GM12878 (cell line): Measurements from ENCODE around the gene SLC25A51. TPM values are rescaled to one million over a fixed set of nuclear protein-coding genes. Genes with fewer than 3 reads are reported as not detected.

Experiments used
- ATAC-seq: fragments of 200-7000 bp; cut with Tn5 transposase; 3 replicates; pipeline ENCODE4 v1.9.1; 2020; ENCODE audit warnings: mild to moderate bottlenecking, moderate library complexity
- BruUV-seq: library from RNA; stranded (reverse); fragments of 400-500 nt; replicated peaks from 2 replicates; lab custom pipeline; 2021; lab: Mats Ljungman, UMichigan
- CTCF ChIA-PET: fragments of 300-600 bp; sonication (Branson Sonifier 250); formaldehyde crosslinking; extraction: SDS; loops from one replicate; lab custom pipeline; 2021; ENCODE audit warnings: inconsistent platforms; lab: Yijun Ruan, JAX
- POLR2A ChIA-PET: fragments of 350-600 bp; formaldehyde crosslinking; extraction: SDS; loops from one replicate; lab custom pipeline; 2021; ENCODE audit warnings: inconsistent platforms; lab: Charles Lee
- RAD21 ChIA-PET: fragments of 300-600 bp; sonication (Branson Sonifier 250); formaldehyde crosslinking; loops from one replicate; lab custom pipeline; 2023; ENCODE audit warnings: antibody characterized with exemption; ENCODE audit not compliant: unreplicated experiment; lab: Charles Lee
- SMC1A ChIA-PET: fragments of 300-600 bp; sonication (Branson Sonifier 250); formaldehyde crosslinking; loops from one replicate; lab custom pipeline; 2023; ENCODE audit not compliant: unreplicated experiment, uncharacterized antibody; lab: Charles Lee
- DNase-seq: peaks from one replicate; pipeline ENCODE4 v3.0.0-alpha.2; 2011; ENCODE audit warnings: low read depth, low spot score
- FAIRE-seq: peaks from 3 replicates; lab custom pipeline; 2011; peaks lifted over from hg19 to GRCh38; lab: Jason Lieb, UNC
- H2AFZ ChIP-seq: 2 replicates; pipeline ENCODE4 v1.6.0; 2011; ENCODE audit warnings: low read depth, low read length, control low read depth; ENCODE audit not compliant: control insufficient read depth
- H3K27ac ChIP-seq: 2 replicates; pipeline ENCODE4 v1.5.1; 2011; ENCODE audit warnings: control low read depth; ENCODE audit not compliant: control insufficient read depth, insufficient read depth
- H3K27me3 ChIP-seq, 2 experiments: replicated peaks in 1 of 2; 2 replicates each; pipeline versions ENCODE4 v1.6.0 to v1.6.1; 2011; ENCODE audit warnings: low read length in 1 of 2; ENCODE audit not compliant: control insufficient read depth in 2 of 2, insufficient read depth in 2 of 2
- H3K36me3 ChIP-seq, 2 experiments: 2 replicates each; pipeline ENCODE4 v1.5.1; 2011; ENCODE audit warnings: low read length in 1 of 2; ENCODE audit not compliant: control insufficient read depth in 2 of 2, insufficient read depth in 2 of 2
- H3K4me1 ChIP-seq: 2 replicates; pipeline ENCODE4 v1.6.1; 2011; ENCODE audit warnings: mild to moderate bottlenecking, low read length, moderate library complexity, mixed read lengths; ENCODE audit not compliant: control insufficient read depth, insufficient read depth
- H3K4me2 ChIP-seq: 2 replicates; pipeline ENCODE4 v1.6.0; 2011; ENCODE audit warnings: control low read depth; ENCODE audit not compliant: control insufficient read depth, insufficient read depth
- H3K4me3 ChIP-seq: fragments of 200-600 bp; sonication (generic); 2 replicates; pipeline ENCODE4 v1.5.1; 2016
- H3K79me2 ChIP-seq: 2 replicates; pipeline ENCODE4 v1.6.0; 2011; ENCODE audit warnings: low read length; ENCODE audit not compliant: control insufficient read depth, insufficient read depth
- H3K9ac ChIP-seq: 2 replicates; pipeline ENCODE4 v1.8.0; 2011; ENCODE audit warnings: low read length, control low read depth, mixed read lengths; ENCODE audit not compliant: control insufficient read depth, insufficient read depth
- H3K9me3 ChIP-seq: replicated peaks from 3 replicates; pipeline ENCODE4 v1.5.1; 2011; ENCODE audit warnings: mild to moderate bottlenecking, low read length; ENCODE audit not compliant: control insufficient read depth, insufficient read depth
- H4K20me1 ChIP-seq: 2 replicates; pipeline ENCODE4 v1.6.0; 2011; ENCODE audit not compliant: control insufficient read depth, insufficient read depth
- CREM ChIP-seq: IDR thresholded peaks from 2 replicates; pipeline ENCODE4 v1.6.1; 2014; ENCODE audit warnings: antibody characterized with exemption, low read depth
- GABPA ChIP-seq: IDR thresholded peaks from 2 replicates; pipeline ENCODE4 v1.6.1; 2014; ENCODE audit warnings: antibody characterized with exemption, low read depth, mild to moderate bottlenecking, inconsistent platforms
- HDGF ChIP-seq: fragments of 450-650 bp; IDR thresholded peaks from 2 replicates; pipeline ENCODE4 v1.6.1; 2016; ENCODE audit warnings: antibody characterized with exemption
- IRF4 ChIP-seq: IDR thresholded peaks from 2 replicates; pipeline ENCODE4 v1.6.1; 2011; ENCODE audit warnings: low read depth, low read length
- KLF5 ChIP-seq: fragments of 450-650 bp; IDR thresholded peaks from 2 replicates; pipeline ENCODE4 v1.6.1; 2014; ENCODE audit warnings: mild to moderate bottlenecking; ENCODE audit not compliant: partially characterized antibody
- NR2F1 ChIP-seq: fragments of 450-650 bp; conservative IDR thresholded peaks from 2 replicates; pipeline ENCODE4 v1.6.1; 2017; ENCODE audit warnings: mild to moderate bottlenecking
- RBBP5 ChIP-seq: fragments of 200-600 bp; sonication (generic); conservative IDR thresholded peaks from 2 replicates; pipeline ENCODE4 v1.6.1; 2016
- RUNX3 ChIP-seq: IDR thresholded peaks from 2 replicates; pipeline ENCODE4 v1.6.1; 2012; ENCODE audit warnings: low read length, inconsistent platforms
- SIN3A ChIP-seq: IDR thresholded peaks from 2 replicates; pipeline ENCODE4 v1.6.1; 2012; ENCODE audit warnings: low read depth, low read length, improper control_type of control experiment
- SIX5 ChIP-seq: IDR thresholded peaks from 2 replicates; pipeline ENCODE4 v1.6.1; 2011; ENCODE audit warnings: mild to moderate bottlenecking, low read depth, low read length, moderate library complexity; ENCODE audit not compliant: severe bottlenecking
- TAF1 ChIP-seq: IDR thresholded peaks from 2 replicates; pipeline ENCODE4 v1.6.1; 2011; ENCODE audit warnings: mild to moderate bottlenecking, low read depth, low read length, borderline replicate concordance
- WGBS: methylation state at CpG from one replicate; pipeline ENCODE4 v1.1.6; 2016; ENCODE audit warnings: low lambda C conversion rate; ENCODE audit not compliant: insufficient replicate concordance, insufficient coverage; ENCODE audit errors: missing lambda C conversion rate; 5-methylcytosine and 5-hydroxymethylcytosine counted together
- in situ Hi-C: fragments of 300-500 bp; cut with MboI; formaldehyde crosslinking; loops from 9 replicates; pipeline ENCODE4 v1.14.3; 2018; ENCODE audit warnings: mixed read lengths
- intact Hi-C: fragments of 100-400 bp; cut with micrococcal nuclease; formaldehyde crosslinking; loops from one replicate; pipeline ENCODE4 v1.14.2; 2022; ENCODE audit not compliant: unreplicated experiment
- polyA plus RNA-seq, 11 experiments: library from polyadenylated mRNA; depleted of rRNA in 4 of 11; unstranded in 6 of 11; stranded (reverse) in 5 of 11; fragments of >200 nt; fragmentation: Nextera tagmentation in 4 of 11; fragmentation: Illumina TruSeq in 1 of 11; extraction: Ambion mirVana in 4 of 11; extraction: Trizol in 1 of 11; gene quantifications; 1 replicate in 1 of 11; 2 replicates in 10 of 11; pipeline versions ENCODE4 v1.2.1 to v1.2.3, GENCODE V29; 2011 to 2016; ENCODE audit warnings: inconsistent platforms in 2 of 11, missing spikeins in 2 of 11, low read depth in 1 of 11
- total RNA-seq, 4 experiments: library from RNA; depleted of rRNA in 3 of 4; stranded (reverse); fragments of >200 nt in 3 of 4; fragmentation: Illumina TruSeq in 1 of 4; extraction: Trizol in 1 of 4; gene quantifications; 2 replicates each; pipeline versions ENCODE4 v1.2.1 to v1.2.3, GENCODE V29; 2013 to 2021
- TF ChIP-seq, protein P1 (sequence below): fragments of 450-650 bp; formaldehyde crosslinking; IDR thresholded peaks from 2 replicates; pipeline ENCODE4 v1.5.0; 2022; ENCODE audit warnings: mild to moderate bottlenecking, missing genetic modification characterization
- TF ChIP-seq, protein P2 (sequence below): IDR thresholded peaks from 2 replicates; pipeline ENCODE4 v1.6.1; 2011; ENCODE audit warnings: borderline replicate concordance, low read depth, mild to moderate bottlenecking, moderate library complexity, mixed read lengths, low read length; ENCODE audit not compliant: insufficient read depth; ENCODE audit errors: extremely low read length

SLC25A51 gene
- total and polyA plus RNA-seq, 10 of the 15 experiments (the other 5 are each of a cell fraction or from before 2014, with no cell fraction given): 3.8 to 29.3 (median 13.2) TPM

DNA sequence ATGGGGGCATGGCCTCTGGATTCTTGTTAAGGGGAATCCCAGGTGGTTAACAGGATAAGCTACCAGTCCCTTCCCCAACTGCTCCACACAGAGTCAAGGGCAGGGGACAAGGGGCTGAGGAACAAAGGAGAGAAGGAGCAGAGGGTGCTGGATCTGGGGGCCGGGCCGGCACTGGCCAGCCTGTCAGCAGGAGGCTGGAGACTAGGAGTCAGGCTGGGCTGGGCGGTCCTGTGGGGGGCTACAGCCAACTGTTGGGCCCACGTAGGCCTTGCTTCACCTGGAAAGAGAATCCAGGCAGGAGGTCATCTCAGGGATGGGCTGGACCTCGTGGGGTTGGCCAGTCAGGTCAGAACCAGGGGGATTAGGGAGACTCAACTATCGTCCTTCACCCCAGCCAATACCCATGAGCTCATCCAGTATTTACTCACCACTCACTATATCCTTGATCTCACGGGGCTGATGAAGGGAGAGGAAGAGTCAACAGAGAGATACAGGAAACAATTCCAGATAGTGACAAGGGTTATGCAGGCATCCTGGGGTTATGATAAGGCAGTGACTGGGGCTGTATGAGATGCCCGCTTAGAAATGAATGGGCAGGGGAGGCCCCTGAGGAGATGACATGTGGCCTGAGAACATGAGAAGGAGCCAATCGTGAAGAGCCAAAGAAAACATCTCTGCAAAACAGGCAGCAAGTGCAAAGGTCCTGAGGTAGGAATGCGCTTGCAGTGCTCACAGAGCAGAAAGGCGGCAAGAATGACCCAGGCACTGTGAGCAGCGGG lies 47.9 kb upstream of the SLC25A51 start (continued):
- no peak for TF ChIP-seq CREM
- TF ChIP-seq SIN3A: no peak
- no peak for TF ChIP-seq HDGF

DNA sequence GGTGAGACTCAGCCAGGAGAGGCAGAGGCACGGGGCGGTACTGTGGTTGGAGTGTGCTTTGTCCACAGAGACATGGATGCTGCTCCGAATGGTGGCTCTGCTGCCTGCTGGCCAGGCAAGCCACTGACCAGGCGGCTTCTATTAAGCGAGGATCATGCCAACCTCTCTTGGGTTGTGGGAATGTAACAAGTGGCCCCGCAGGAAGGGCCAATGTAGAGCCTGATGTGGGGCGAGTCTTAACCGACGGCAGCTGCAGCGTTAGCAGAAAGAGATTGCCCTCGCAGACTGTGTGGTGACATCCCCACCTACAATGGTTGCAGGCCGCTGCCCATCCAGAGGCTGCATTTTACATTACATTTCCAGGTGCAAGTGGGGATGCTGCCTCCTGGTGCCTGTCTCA lies 46.6 kb upstream of the SLC25A51 start:
- intact Hi-C loops: no loop called here
- H4K20me1 ChIP-seq: no peaks in the 10 kb centered on the region
- no peak overlapping the region for H3K9ac ChIP-seq
- RAD21 ChIA-PET: no interaction called here
- H3K27me3 ChIP-seq: no peaks in the 10 kb centered on the region
- POLR2A ChIA-PET: no interaction called here
- H3K4me3 ChIP-seq: no peak overlapping the region
- DNase-seq (no peak), FAIRE-seq (no peak), ATAC-seq (no peak)
- in situ Hi-C loops: no loop called here
- no peak overlapping the region for H2AFZ ChIP-seq
- SMC1A ChIA-PET: interaction anchor here (1.6 kb wide), 1 partner anchor 113 kb away, joined by 5 read pairs; no protein-coding TSS in a partner anchor
- no TSS peak for BruUV-seq
- H3K4me1 ChIP-seq: peaks cover 30% of the 10 kb centered on the region
- no peak overlapping the region for H3K27ac ChIP-seq
- 97% methylated on average over 12 of the region's 12 CpGs for WGBS
- no peaks in the 10 kb centered on the region for H3K9me3 ChIP-seq
- H3K79me2 ChIP-seq: no peaks in the 10 kb centered on the region
- CTCF ChIA-PET: interaction anchor here (0.7 to 1.1 kb wide), 3 partner anchors 113 to 209 kb away, joined by 3 read pairs; no protein-coding TSS in a partner anchor
- TF ChIP-seq IRF4 (no peak), TAF1 (no peak), NR2F1 (no peak), RUNX3 (no peak), KLF5 (no peak), RBBP5 (no peak), SIX5 (no peak), GABPA (no peak)
- TF ChIP-seq, protein P1, sequence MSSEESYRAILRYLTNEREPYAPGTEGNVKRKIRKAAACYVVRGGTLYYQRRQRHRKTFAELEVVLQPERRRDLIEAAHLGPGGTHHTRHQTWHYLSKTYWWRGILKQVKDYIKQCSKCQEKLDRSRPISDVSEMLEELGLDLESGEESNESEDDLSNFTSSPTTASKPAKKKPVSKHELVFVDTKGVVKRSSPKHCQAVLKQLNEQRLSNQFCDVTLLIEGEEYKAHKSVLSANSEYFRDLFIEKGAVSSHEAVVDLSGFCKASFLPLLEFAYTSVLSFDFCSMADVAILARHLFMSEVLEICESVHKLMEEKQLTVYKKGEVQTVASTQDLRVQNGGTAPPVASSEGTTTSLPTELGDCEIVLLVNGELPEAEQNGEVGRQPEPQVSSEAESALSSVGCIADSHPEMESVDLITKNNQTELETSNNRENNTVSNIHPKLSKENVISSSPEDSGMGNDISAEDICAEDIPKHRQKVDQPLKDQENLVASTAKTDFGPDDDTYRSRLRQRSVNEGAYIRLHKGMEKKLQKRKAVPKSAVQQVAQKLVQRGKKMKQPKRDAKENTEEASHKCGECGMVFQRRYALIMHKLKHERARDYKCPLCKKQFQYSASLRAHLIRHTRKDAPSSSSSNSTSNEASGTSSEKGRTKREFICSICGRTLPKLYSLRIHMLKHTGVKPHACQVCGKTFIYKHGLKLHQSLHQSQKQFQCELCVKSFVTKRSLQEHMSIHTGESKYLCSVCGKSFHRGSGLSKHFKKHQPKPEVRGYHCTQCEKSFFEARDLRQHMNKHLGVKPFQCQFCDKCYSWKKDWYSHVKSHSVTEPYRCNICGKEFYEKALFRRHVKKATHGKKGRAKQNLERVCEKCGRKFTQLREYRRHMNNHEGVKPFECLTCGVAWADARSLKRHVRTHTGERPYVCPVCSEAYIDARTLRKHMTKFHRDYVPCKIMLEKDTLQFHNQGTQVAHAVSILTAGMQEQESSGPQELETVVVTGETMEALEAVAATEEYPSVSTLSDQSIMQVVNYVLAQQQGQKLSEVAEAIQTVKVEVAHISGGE: no peak
- TF ChIP-seq, protein P2, sequence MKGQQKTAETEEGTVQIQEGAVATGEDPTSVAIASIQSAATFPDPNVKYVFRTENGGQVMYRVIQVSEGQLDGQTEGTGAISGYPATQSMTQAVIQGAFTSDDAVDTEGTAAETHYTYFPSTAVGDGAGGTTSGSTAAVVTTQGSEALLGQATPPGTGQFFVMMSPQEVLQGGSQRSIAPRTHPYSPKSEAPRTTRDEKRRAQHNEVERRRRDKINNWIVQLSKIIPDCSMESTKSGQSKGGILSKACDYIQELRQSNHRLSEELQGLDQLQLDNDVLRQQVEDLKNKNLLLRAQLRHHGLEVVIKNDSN: no peak
- H3K36me3 ChIP-seq: no peaks in the 10 kb centered on the region; a peak in 1 of 4 replicates
- no peak overlapping the region for H3K4me2 ChIP-seq
